PC-3 (cell line): ENCODE data around the gene ST6GALNAC2. TPM values are rescaled to one million over a fixed set of nuclear protein-coding genes. Genes with fewer than 3 reads are reported as not detected.

ENCODE experiments used
- ATAC-seq: fragments of 200-7000 bp; cut with Tn5 transposase; 2 replicates; pipeline ENCODE4 v1.9.1; 2020; ENCODE audit warnings: mild to moderate bottlenecking, moderate library complexity
- BruUV-seq: library from RNA; stranded (reverse); fragments of 400-500 nt; replicated peaks from 2 replicates; lab custom pipeline; 2021; lab: Mats Ljungman, UMichigan
- CTCF ChIA-PET: fragments of 300-600 bp; sonication (Branson Sonifier 250); formaldehyde crosslinking; loops from one replicate; lab custom pipeline; 2022; ENCODE audit warnings: antibody characterized with exemption; lab: Charles Lee
- POLR2A ChIA-PET: fragments of 300-600 bp; sonication (Branson Sonifier 250); formaldehyde crosslinking; loops from one replicate; lab custom pipeline; 2022; ENCODE audit warnings: antibody characterized with exemption; ENCODE audit not compliant: unreplicated experiment; lab: Charles Lee
- DNase-seq: peaks from one replicate; pipeline ENCODE4 v3.0.0-alpha.2; 2015
- H2AFZ ChIP-seq: fragments of 300-600 bp; sonication (generic); 2 replicates; pipeline ENCODE4 v1.6.0; 2016; ENCODE audit warnings: antibody characterized with exemption, low read length
- H3F3A ChIP-seq: fragments of 300-600 bp; sonication (generic); one replicate; pipeline ENCODE4 v1.6.0; 2017; ENCODE audit warnings: antibody characterized with exemption, low read length, control low read depth, mild to moderate bottlenecking; ENCODE audit not compliant: unreplicated experiment
- H3K27ac ChIP-seq: fragments of 300-600 bp; sonication (generic); 2 replicates; pipeline ENCODE4 v1.5.1; 2016; ENCODE audit warnings: mild to moderate bottlenecking, low read length
- H3K27me3 ChIP-seq: fragments of 300-600 bp; sonication (generic); 2 replicates; pipeline ENCODE4 v1.6.1; 2016; ENCODE audit warnings: low read length, mixed read lengths
- H3K36me3 ChIP-seq: fragments of 300-600 bp; sonication (generic); 2 replicates; pipeline ENCODE4 v1.6.1; 2016; ENCODE audit warnings: low read depth, mixed run types, low read length, mixed read lengths
- H3K4me1 ChIP-seq: fragments of 300-600 bp; sonication (generic); 2 replicates; pipeline ENCODE4 v1.5.1; 2016; ENCODE audit warnings: low read length; ENCODE audit not compliant: insufficient read depth
- H3K4me2 ChIP-seq: fragments of 300-600 bp; sonication (generic); 2 replicates; pipeline ENCODE4 v1.6.0; 2016; ENCODE audit warnings: low read length
- H3K4me3 ChIP-seq: fragments of 300-600 bp; sonication (generic); 2 replicates; pipeline ENCODE4 v1.5.1; 2016; ENCODE audit warnings: mild to moderate bottlenecking, low read length, mixed read lengths
- H3K79me2 ChIP-seq: fragments of 300-600 bp; sonication (generic); 2 replicates; pipeline ENCODE4 v1.6.1; 2017; ENCODE audit warnings: low read length, mixed read lengths
- H3K9ac ChIP-seq: fragments of 300-600 bp; sonication (generic); 2 replicates; pipeline ENCODE4 v1.6.0; 2016; ENCODE audit warnings: mild to moderate bottlenecking, low read length
- H3K9me2 ChIP-seq: fragments of 300-600 bp; sonication (generic); replicated peaks from 2 replicates; pipeline ENCODE4 v1.6.1; 2016; ENCODE audit warnings: mixed run types, low read length, mixed read lengths
- H3K9me3 ChIP-seq: fragments of 300-600 bp; sonication (generic); 2 replicates; pipeline ENCODE4 v1.6.1; 2016; ENCODE audit warnings: low read length, mixed read lengths
- H4K20me1 ChIP-seq: fragments of 300-600 bp; sonication (generic); 2 replicates; pipeline ENCODE4 v1.6.1; 2016; ENCODE audit warnings: low read length, mixed read lengths
- EZH2 ChIP-seq: fragments of 300-600 bp; sonication (generic); IDR thresholded peaks from one replicate; pipeline ENCODE4 v1.6.1; 2017; ENCODE audit warnings: antibody characterized with exemption, mild to moderate bottlenecking, low read length; ENCODE audit not compliant: unreplicated experiment
- EZH2phosphoT487 ChIP-seq: fragments of 300-600 bp; sonication (generic); IDR thresholded peaks from 2 replicates; pipeline ENCODE4 v1.6.1; 2018; ENCODE audit warnings: mild to moderate bottlenecking, antibody characterized with exemption, low read length, borderline replicate concordance
- intact Hi-C: fragments of 100-400 bp; cut with micrococcal nuclease; formaldehyde crosslinking; loops from 2 replicates; pipeline ENCODE4 v1.9.0; 2023
- total RNA-seq: library from RNA; depleted of rRNA; stranded (reverse); fragments of >200 nt; gene quantifications from 2 replicates; pipeline ENCODE4 v1.2.3, GENCODE V29; 2014
- TF ChIP-seq, protein P1 (sequence below): fragments of 300-600 bp; sonication (generic); conservative IDR thresholded peaks from 2 replicates; pipeline ENCODE4 v1.5.1; 2017; ENCODE audit warnings: antibody characterized with exemption, low read depth, mild to moderate bottlenecking, low read length

ST6GALNAC2 gene
- total RNA-seq, 1 experiment from 2014 or later: 1.0 TPM

DNA sequence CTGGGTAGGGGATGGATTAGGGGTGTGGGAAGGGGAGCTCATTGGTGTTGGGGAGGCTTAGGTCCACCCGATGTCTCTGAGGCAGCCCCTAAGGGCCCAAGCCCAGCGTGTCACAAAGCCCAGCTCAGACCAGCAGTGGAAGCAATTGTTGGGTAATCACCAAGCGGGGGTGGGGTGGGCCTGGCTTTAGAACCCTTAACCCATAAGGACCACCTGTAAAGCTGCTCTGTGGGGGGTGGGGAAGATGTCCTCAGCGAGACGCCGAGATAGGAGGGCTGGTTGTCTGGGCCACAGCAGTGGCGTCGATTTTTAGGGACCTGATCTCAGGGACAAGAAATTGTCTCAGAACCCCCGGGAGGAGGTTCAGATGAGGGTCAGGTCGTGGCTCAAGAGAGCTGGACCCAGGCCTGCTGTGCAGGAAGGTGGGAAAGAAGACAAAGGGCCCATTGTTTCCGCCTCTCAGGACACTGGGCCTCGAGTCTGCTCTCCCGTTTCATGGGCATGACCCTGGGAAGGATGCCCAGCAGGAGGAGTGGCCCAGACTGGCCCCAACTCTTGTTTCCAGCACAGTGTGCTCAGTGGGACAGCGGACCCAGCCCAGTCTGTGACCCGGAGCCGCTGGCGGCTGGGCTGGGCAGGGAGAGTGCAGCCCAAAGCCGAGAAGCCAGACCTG, 15.9 kb downstream of the ST6GALNAC2 start:
- peak overlapping the region; percentile 20 for H3K27ac ChIP-seq
- H4K20me1 ChIP-seq: peaks cover 23% of the 10 kb centered on the region
- H3K27me3 ChIP-seq: no peaks in the 10 kb centered on the region
- no peak overlapping the region for H3K4me2 ChIP-seq
- no peak overlapping the region for H3K9ac ChIP-seq
- no peaks in the 10 kb centered on the region for H3K9me3 ChIP-seq
- no peaks in the 10 kb centered on the region for H3K9me2 ChIP-seq
- H3K79me2 ChIP-seq: peaks cover 12% of the 10 kb centered on the region
- peak; percentile 72 for ATAC-seq
- H3F3A ChIP-seq: peaks cover 22% of the 10 kb centered on the region
- BruUV-seq: no TSS peak
- peaks cover 23% of the 10 kb centered on the region for H3K36me3 ChIP-seq
- CTCF ChIA-PET: interaction anchor here (0.6 to 1.0 kb wide), 2 partner anchors 23 to 84 kb away, joined by 3 to 4 read pairs; no protein-coding TSS in a partner anchor
- POLR2A ChIA-PET: interaction anchor here (0.7 kb wide), 1 partner anchor 98 kb away, joined by 7 read pairs; no protein-coding TSS in a partner anchor
- peak; percentile 54 for DNase-seq
- peaks cover 17% of the 10 kb centered on the region for H3K4me1 ChIP-seq
- no peak overlapping the region for H2AFZ ChIP-seq
- intact Hi-C loops: loop anchor here (10.0 kb wide), 1 partner anchor 145 kb away; the partner anchor contains the start of gene MXRA7
- TF ChIP-seq EZH2 (no peak), EZH2phosphoT487 (no peak)
- TF ChIP-seq, protein P1, sequence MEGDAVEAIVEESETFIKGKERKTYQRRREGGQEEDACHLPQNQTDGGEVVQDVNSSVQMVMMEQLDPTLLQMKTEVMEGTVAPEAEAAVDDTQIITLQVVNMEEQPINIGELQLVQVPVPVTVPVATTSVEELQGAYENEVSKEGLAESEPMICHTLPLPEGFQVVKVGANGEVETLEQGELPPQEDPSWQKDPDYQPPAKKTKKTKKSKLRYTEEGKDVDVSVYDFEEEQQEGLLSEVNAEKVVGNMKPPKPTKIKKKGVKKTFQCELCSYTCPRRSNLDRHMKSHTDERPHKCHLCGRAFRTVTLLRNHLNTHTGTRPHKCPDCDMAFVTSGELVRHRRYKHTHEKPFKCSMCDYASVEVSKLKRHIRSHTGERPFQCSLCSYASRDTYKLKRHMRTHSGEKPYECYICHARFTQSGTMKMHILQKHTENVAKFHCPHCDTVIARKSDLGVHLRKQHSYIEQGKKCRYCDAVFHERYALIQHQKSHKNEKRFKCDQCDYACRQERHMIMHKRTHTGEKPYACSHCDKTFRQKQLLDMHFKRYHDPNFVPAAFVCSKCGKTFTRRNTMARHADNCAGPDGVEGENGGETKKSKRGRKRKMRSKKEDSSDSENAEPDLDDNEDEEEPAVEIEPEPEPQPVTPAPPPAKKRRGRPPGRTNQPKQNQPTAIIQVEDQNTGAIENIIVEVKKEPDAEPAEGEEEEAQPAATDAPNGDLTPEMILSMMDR: no peak
- H3K4me3 ChIP-seq: no peak overlapping the region

DNA sequence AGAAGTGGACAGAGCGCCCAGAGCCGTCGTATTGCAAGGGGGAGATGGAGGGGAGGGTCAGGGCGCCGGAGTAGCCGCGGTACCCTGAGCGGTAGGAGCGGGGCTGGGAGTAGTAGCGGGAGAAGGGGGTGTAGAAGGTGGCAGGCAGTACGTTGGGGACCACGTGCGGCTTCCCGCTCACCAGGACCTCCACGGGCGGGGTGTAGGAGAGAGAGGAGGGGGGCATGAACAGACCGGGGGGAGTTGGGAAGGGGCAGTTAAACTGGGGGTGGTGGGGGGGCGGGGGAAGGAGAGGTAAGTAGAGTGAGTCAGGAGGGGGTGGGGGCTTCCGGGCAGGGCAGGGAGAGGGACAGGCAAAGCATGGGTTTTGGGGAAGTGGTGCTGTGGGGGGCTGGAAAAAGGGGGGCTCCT, 16.8 kb downstream of the ST6GALNAC2 start:
- BruUV-seq: no TSS peak
- Histone ChIP-seq H3K9me3 (no peaks in the 10 kb centered on the region), H3K4me1 (peaks cover 21% of the 10 kb centered on the region), H3K79me2 (peaks cover 12% of the 10 kb centered on the region), H3K9ac (no peak overlapping the region), H3K27ac (no peak overlapping the region), H3K4me2 (no peak overlapping the region), H2AFZ (no peak overlapping the region), H3K9me2 (no peaks in the 10 kb centered on the region), H3K27me3 (no peaks in the 10 kb centered on the region), H4K20me1 (peaks cover 26% of the 10 kb centered on the region), H3F3A (peaks cover 27% of the 10 kb centered on the region), H3K36me3 (peaks cover 28% of the 10 kb centered on the region), H3K4me3 (no peak overlapping the region)
- DNase-seq (no peak), ATAC-seq (no peak)
- CTCF ChIA-PET: no interaction called here
- intact Hi-C loops: loop anchor here (10.0 kb wide), 1 partner anchor 146 kb away; the partner anchor contains the start of gene MXRA7
- POLR2A ChIA-PET: interaction anchor here (0.7 to 1.1 kb wide), 2 partner anchors 10 to 99 kb away, joined by 5 to 7 read pairs; no protein-coding TSS in a partner anchor
- TF ChIP-seq EZH2 (no peak), EZH2phosphoT487 (no peak)
- TF ChIP-seq, protein P1: no peak
